ENCODE measurements around the gene HCN2. TPM values are rescaled to one million over a fixed set of nuclear protein-coding genes. Genes with fewer than 3 reads are reported as not detected.
A peak's percentile ranks its signal among the peaks of the same experiment; 100 is the strongest.

Gene HCN2
- total and polyA plus RNA-seq, 9 of the 15 experiments (the other 6 are each of a cell fraction or from before 2014, with no cell fraction given) = 0.29 to 4.2 (median 0.82) TPM; not detected in 2

DNA sequence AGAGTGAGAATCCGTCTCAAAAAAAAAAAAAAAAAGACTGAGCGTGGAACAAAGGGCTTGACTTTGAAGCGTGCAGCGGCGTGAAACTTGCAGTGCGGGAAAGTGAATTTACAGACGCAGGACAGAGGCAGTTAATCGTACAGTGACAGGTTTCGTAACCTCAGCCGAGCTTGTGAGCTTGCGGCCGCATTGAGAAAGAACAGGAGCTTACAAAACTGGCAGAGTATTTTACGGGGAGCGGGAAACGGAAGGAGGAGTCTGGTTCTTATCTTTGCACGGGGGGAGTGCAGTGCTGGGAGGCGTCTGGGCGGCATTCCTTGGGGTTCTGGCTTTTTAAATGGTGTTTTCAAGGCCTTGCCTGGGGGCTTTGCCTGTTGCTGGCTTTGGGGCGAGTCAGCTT, 23.3 kb upstream of the HCN2 start (continued):
- TF ChIP-seq, protein P1, sequence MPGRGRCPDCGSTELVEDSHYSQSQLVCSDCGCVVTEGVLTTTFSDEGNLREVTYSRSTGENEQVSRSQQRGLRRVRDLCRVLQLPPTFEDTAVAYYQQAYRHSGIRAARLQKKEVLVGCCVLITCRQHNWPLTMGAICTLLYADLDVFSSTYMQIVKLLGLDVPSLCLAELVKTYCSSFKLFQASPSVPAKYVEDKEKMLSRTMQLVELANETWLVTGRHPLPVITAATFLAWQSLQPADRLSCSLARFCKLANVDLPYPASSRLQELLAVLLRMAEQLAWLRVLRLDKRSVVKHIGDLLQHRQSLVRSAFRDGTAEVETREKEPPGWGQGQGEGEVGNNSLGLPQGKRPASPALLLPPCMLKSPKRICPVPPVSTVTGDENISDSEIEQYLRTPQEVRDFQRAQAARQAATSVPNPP (IDR thresholded peaks at IDR 0.05; ENCODE audit: borderline replicate concordance, insufficient read depth, insufficient read length) = no peak
- TF ChIP-seq, protein P2, sequence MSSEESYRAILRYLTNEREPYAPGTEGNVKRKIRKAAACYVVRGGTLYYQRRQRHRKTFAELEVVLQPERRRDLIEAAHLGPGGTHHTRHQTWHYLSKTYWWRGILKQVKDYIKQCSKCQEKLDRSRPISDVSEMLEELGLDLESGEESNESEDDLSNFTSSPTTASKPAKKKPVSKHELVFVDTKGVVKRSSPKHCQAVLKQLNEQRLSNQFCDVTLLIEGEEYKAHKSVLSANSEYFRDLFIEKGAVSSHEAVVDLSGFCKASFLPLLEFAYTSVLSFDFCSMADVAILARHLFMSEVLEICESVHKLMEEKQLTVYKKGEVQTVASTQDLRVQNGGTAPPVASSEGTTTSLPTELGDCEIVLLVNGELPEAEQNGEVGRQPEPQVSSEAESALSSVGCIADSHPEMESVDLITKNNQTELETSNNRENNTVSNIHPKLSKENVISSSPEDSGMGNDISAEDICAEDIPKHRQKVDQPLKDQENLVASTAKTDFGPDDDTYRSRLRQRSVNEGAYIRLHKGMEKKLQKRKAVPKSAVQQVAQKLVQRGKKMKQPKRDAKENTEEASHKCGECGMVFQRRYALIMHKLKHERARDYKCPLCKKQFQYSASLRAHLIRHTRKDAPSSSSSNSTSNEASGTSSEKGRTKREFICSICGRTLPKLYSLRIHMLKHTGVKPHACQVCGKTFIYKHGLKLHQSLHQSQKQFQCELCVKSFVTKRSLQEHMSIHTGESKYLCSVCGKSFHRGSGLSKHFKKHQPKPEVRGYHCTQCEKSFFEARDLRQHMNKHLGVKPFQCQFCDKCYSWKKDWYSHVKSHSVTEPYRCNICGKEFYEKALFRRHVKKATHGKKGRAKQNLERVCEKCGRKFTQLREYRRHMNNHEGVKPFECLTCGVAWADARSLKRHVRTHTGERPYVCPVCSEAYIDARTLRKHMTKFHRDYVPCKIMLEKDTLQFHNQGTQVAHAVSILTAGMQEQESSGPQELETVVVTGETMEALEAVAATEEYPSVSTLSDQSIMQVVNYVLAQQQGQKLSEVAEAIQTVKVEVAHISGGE (CRISPR knock-in tag; IDR thresholded peaks at IDR 0.05) = no peak
- TF ChIP-seq, protein P3, sequence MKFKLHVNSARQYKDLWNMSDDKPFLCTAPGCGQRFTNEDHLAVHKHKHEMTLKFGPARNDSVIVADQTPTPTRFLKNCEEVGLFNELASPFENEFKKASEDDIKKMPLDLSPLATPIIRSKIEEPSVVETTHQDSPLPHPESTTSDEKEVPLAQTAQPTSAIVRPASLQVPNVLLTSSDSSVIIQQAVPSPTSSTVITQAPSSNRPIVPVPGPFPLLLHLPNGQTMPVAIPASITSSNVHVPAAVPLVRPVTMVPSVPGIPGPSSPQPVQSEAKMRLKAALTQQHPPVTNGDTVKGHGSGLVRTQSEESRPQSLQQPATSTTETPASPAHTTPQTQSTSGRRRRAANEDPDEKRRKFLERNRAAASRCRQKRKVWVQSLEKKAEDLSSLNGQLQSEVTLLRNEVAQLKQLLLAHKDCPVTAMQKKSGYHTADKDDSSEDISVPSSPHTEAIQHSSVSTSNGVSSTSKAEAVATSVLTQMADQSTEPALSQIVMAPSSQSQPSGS (CRISPR knock-in tag; IDR thresholded peaks at IDR 0.05) = no peak
- TF ChIP-seq ATF7 (IDR thresholded peaks at IDR 0.05) = peak; percentile 42; the same call in 1 of the 2 replicates
- TF ChIP-seq NONO (IDR thresholded peaks at IDR 0.05; ENCODE audit: low read depth in 2 of 2, low read length in 1 of 2) = no peak
- no peak for TF ChIP-seq SNRNP70 (optimal IDR thresholded peaks at IDR 0.05; ENCODE audit: low read depth, low read length)
- no peak for TF ChIP-seq ZNF347 (CRISPR knock-in tag; IDR thresholded peaks at IDR 0.05; ENCODE audit: low read depth)
- TF ChIP-seq COPS2 (conservative IDR thresholded peaks at IDR 0.05) = no peak
- no peak for TF ChIP-seq LCOR (CRISPR knock-in tag; IDR thresholded peaks at IDR 0.05)
- no peak for TF ChIP-seq ZNF24 (IDR thresholded peaks at IDR 0.05)
- no peak for TF ChIP-seq HNRNPL (IDR thresholded peaks at IDR 0.05; ENCODE audit: low read depth, low read length)
- no peak for TF ChIP-seq FOXP1 (CRISPR knock-in tag; IDR thresholded peaks at IDR 0.05)
- no peak for TF ChIP-seq ZNF217 (CRISPR knock-in tag; IDR thresholded peaks at IDR 0.05)
- no peak for TF ChIP-seq ZZZ3 (IDR thresholded peaks at IDR 0.05)
- no peak for TF ChIP-seq RAD21 (CRISPR knock-in tag; conservative IDR thresholded peaks at IDR 0.05 in 1 of 2, IDR thresholded peaks at IDR 0.05 in 1 of 2)
- TF ChIP-seq BRD9 (IDR thresholded peaks at IDR 0.05; ENCODE audit: low read depth, partially characterized antibody) = peak; percentile 57
- 0 out of 2 replicates have a peak, but pooled peaks have one; percentile 23 for TF ChIP-seq MYNN (IDR thresholded peaks at IDR 0.05)
- no peak for TF ChIP-seq MYNN (CRISPR knock-in tag; IDR thresholded peaks at IDR 0.05)
- no peak for TF ChIP-seq ADNP (tag; IDR thresholded peaks at IDR 0.05)
- TF ChIP-seq NR2C2 (CRISPR knock-in tag; IDR thresholded peaks at IDR 0.05) = no peak
- TF ChIP-seq NR2C2 (tag; IDR thresholded peaks at IDR 0.05) = no peak
- no peak for TF ChIP-seq ZNF212 (CRISPR knock-in tag; IDR thresholded peaks at IDR 0.05)
- TF ChIP-seq SMARCA5 (IDR thresholded peaks at IDR 0.05) = no peak
- no peak for TF ChIP-seq FOXA3 (CRISPR knock-in tag; conservative IDR thresholded peaks at IDR 0.05 in 1 of 2, IDR thresholded peaks at IDR 0.05 in 1 of 2)
- no peak for TF ChIP-seq CBX8 (IDR thresholded peaks at IDR 0.05; ENCODE audit: borderline replicate concordance, extremely low read depth, low read depth, low read length, poor library complexity, severe bottlenecking)
